ENCODE results near the gene PTK7.
"Not testable (repeated sequence)": the region's sequence is repeated elsewhere in the genome, so short reads cannot be mapped to it uniquely, and the experiment has no call there.

Gene PTK7

GRCh38 chr6:43088654-43089056 lies 12.5 kb downstream of the PTK7 start:
- peak; percentile 39 for DNase-seq

- DNase-seq = no peak
Observed at GRCh38 chr6:43089467-43089866, 13.4 kb downstream of the PTK7 start.

- DNase-seq = peak; percentile 56
Observed at GRCh38 chr6:43089874-43090558, 13.9 kb downstream of the PTK7 start.

- DNase-seq = no peak
Observed at GRCh38 chr6:43090559-43090956, 14.4 kb downstream of the PTK7 start.

GRCh38 chr6:43091020-43091419 lies 14.9 kb downstream of the PTK7 start:
- DNase-seq = no peak

- no peak for DNase-seq
Observed at GRCh38 chr6:43091436-43091991, 15.4 kb downstream of the PTK7 start.

GRCh38 chr6:43092635-43093034 lies 16.5 kb downstream of the PTK7 start:
- no peak for DNase-seq

- DNase-seq = peak; percentile 90
Observed at GRCh38 chr6:43093436-43094289, 17.5 kb downstream of the PTK7 start.

- DNase-seq = no peak
Observed at GRCh38 chr6:43095939-43096338, 19.8 kb downstream of the PTK7 start.

- peak; percentile 94 for DNase-seq
Observed at GRCh38 chr6:43096451-43097097, 20.5 kb downstream of the PTK7 start.

GRCh38 chr6:43097098-43097489 lies 21.0 kb downstream of the PTK7 start:
- no peak for DNase-seq

- DNase-seq = no peak
Observed at GRCh38 chr6:43097502-43097901, 21.4 kb downstream of the PTK7 start.

GRCh38 chr6:43101497-43101896 lies 25.4 kb downstream of the PTK7 start:
- no peak for DNase-seq

GRCh38 chr6:43103253-43103876 lies 27.3 kb downstream of the PTK7 start:
- no peak for DNase-seq

- no peak for DNase-seq
Observed at GRCh38 chr6:43105538-43106222, 29.6 kb downstream of the PTK7 start.

GRCh38 chr6:43107344-43108062 lies 31.4 kb downstream of the PTK7 start:
- DNase-seq = no peak

- peak; percentile 58 for DNase-seq
Observed at GRCh38 chr6:43113431-43114260, 37.5 kb downstream of the PTK7 start.

GRCh38 chr6:43115365-43115764 lies 39.3 kb downstream of the PTK7 start:
- no peak for DNase-seq

- not testable (repeated sequence) for DNase-seq
Observed at GRCh38 chr6:43117466-43117865, 41.4 kb downstream of the PTK7 start.

- DNase-seq = no peak
Observed at GRCh38 chr6:43119482-43119881, 43.4 kb downstream of the PTK7 start.
